Measurements from ENCODE around the gene NAA38. TPM values are rescaled to one million over a fixed set of nuclear protein-coding genes. Genes with fewer than 3 reads are reported as not detected.
"Not testable (repeated sequence)": the region's sequence is repeated elsewhere in the genome, so short reads cannot be mapped to it uniquely, and the experiment has no call there.

NAA38 gene
- total RNA-seq, 4 donors from 2014 or later: 61.2 to 209 (median 68.2) TPM

GRCh38 chr17:7818026-7818425 is 39.3 kb downstream of the NAA38 start:
- no peak for DNase-seq (ENCODE audit: low spot score)
- TF ChIP-seq, protein P1, sequence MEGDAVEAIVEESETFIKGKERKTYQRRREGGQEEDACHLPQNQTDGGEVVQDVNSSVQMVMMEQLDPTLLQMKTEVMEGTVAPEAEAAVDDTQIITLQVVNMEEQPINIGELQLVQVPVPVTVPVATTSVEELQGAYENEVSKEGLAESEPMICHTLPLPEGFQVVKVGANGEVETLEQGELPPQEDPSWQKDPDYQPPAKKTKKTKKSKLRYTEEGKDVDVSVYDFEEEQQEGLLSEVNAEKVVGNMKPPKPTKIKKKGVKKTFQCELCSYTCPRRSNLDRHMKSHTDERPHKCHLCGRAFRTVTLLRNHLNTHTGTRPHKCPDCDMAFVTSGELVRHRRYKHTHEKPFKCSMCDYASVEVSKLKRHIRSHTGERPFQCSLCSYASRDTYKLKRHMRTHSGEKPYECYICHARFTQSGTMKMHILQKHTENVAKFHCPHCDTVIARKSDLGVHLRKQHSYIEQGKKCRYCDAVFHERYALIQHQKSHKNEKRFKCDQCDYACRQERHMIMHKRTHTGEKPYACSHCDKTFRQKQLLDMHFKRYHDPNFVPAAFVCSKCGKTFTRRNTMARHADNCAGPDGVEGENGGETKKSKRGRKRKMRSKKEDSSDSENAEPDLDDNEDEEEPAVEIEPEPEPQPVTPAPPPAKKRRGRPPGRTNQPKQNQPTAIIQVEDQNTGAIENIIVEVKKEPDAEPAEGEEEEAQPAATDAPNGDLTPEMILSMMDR (IDR thresholded peaks at IDR 0.05): no peak
- no peak for ATAC-seq (ENCODE audit: low FRiP score)

GRCh38 chr17:7817643-7817964 is 39.8 kb downstream of the NAA38 start:
- no peak for DNase-seq (ENCODE audit: low spot score)

DNA sequence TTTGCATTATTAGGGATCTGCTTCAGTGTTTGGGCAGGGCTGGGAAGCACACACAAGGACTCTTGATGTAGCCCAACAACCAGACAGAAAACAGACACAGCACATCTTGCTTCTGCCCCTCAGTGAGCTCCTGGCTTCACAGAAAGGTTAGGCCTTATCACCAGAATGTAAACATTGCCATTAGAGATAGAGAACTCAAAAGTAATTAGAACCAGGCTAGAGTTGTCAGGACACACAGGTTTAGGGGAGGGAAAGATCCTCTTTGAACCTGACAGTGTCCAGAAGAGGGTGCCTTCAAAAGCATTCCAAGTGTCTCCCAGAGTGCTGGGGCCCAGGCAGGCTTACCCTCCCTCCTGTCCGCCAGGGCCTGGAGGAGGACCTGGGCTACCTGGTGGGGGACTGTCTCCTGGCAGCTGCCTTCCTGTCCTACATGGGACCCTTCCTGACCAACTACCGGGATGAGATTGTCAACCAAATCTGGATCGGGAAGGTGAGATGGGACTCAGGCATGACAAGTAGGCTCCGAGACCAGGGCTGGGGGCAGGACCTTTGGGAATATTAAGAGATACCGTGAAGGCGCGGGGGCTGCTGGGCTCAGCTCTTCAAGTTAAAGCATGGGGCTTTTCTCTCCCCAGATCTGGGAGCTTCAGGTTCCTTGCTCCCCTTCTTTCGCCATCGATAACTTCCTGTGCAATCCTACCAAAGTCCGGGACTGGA is 40.3 kb downstream of the NAA38 start:
- ATAC-seq (ENCODE audit: low FRiP score) (no peak), DNase-seq (ENCODE audit: low spot score) (no peak)
- TF ChIP-seq, protein P1 (IDR thresholded peaks at IDR 0.05): no peak

More at GRCh38 chr17:7817643-7817964, 39.8 kb downstream of the NAA38 start:
- ATAC-seq (ENCODE audit: low FRiP score): no peak
- TF ChIP-seq, protein P1 (IDR thresholded peaks at IDR 0.05): no peak

DNA sequence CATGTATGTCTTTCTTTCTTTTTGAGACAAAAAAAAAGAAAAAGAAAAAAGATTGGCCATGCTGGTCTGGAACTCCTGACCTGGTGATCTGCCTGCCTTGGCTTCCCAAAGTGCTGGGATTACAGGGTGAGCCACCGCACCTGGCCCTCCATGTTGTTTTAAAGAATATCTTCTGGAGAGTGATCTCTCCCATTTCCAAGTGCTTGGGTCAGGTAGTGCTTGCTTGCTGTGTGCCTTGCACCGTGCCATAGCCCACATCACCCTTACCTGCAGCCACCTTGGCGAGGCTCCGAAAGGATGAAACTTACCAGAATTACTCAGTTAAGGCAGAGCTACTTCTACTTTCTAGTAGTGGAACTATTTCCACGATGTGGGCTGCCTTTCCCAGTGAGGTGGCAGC is 42.4 kb downstream of the NAA38 start:
- TF ChIP-seq, protein P1 (IDR thresholded peaks at IDR 0.05): no peak
- no peak for ATAC-seq (ENCODE audit: low FRiP score)
- no peak for DNase-seq (ENCODE audit: low spot score)

GRCh38 chr17:7811251-7811650 is 46.1 kb downstream of the NAA38 start:
- TF ChIP-seq, protein P1 (IDR thresholded peaks at IDR 0.05): no peak

GRCh38 chr17:7809791-7810343 is 47.5 kb downstream of the NAA38 start:
- ATAC-seq (ENCODE audit: low FRiP score); DNase-seq (ENCODE audit: low spot score): not testable (repeated sequence)

More at GRCh38 chr17:7811251-7811650, 46.1 kb downstream of the NAA38 start:
- ATAC-seq (ENCODE audit: low FRiP score): no peak
- DNase-seq (ENCODE audit: low spot score): no peak

- DNase-seq (ENCODE audit: low spot score): no peak
- TF ChIP-seq, protein P1 (IDR thresholded peaks at IDR 0.05): no peak
- ATAC-seq (ENCODE audit: low FRiP score): no peak
Measured at GRCh38 chr17:7809086-7809790, 48.1 kb downstream of the NAA38 start.
